CD14-positive monocyte (primary cell): ENCODE results near the gene ETFRF1. TPM values are rescaled to one million over a fixed set of nuclear protein-coding genes. Genes with fewer than 3 reads are reported as not detected.

Experiments used
- DNase-seq, 3 donors: peaks; one replicate each; pipeline ENCODE4 v3.0.0-alpha.2; 2011 to 2022
- H2AFZ ChIP-seq: 2 replicates; pipeline ENCODE4 v1.6.0; 2012; ENCODE audit warnings: mild to moderate bottlenecking, low read depth, low read length, inconsistent platforms; ENCODE audit not compliant: insufficient read depth, poor library complexity, severe bottlenecking
- H3K27ac ChIP-seq, 2 donors: 1 replicate in 1 of 2; 2 replicates in 1 of 2; pipeline ENCODE4 v1.5.1; 2012 to 2013; ENCODE audit warnings: low read length in 2 of 2, control low read depth in 1 of 2, inconsistent platforms in 1 of 2, low read depth in 1 of 2, mild to moderate bottlenecking in 1 of 2
- H3K27me3 ChIP-seq, 2 donors: one replicate each; pipeline versions ENCODE4 v1.6.0 to v1.6.1; 2011 to 2013; ENCODE audit warnings: low read length in 2 of 2; ENCODE audit not compliant: control insufficient read depth in 2 of 2, insufficient read depth in 2 of 2
- H3K36me3 ChIP-seq, 2 donors: replicated peaks in 1 of 2; 1 replicate in 1 of 2; 2 replicates in 1 of 2; pipeline versions ENCODE4 v1.5.1 to v1.6.1; 2012 to 2013; ENCODE audit warnings: low read length in 2 of 2, control low read depth in 1 of 2, inconsistent platforms in 1 of 2, mild to moderate bottlenecking in 1 of 2; ENCODE audit not compliant: insufficient read depth in 2 of 2, control insufficient read depth in 1 of 2
- H3K4me1 ChIP-seq, 2 donors: 1 replicate in 1 of 2; 2 replicates in 1 of 2; pipeline versions ENCODE4 v1.5.1 to v1.6.1; 2012 to 2013; ENCODE audit warnings: low read length in 2 of 2, control low read depth in 1 of 2, inconsistent platforms in 1 of 2, mild to moderate bottlenecking in 1 of 2, moderate library complexity in 1 of 2; ENCODE audit not compliant: insufficient read depth in 2 of 2, control insufficient read depth in 1 of 2
- H3K4me2 ChIP-seq: replicated peaks from 2 replicates; pipeline ENCODE3; 2012; ENCODE audit warnings: low read length, moderate library complexity, mild to moderate bottlenecking; ENCODE audit not compliant: poor library complexity, severe bottlenecking; ENCODE audit errors: extremely low read depth
- H3K4me3 ChIP-seq, 3 experiments: fragments of 200-600 bp in 1 of 3; sonication (generic) in 1 of 3; replicated peaks in 1 of 3; 1 replicate in 2 of 3; 2 replicates in 1 of 3; pipeline ENCODE4 v1.5.1; 2011 to 2013; ENCODE audit warnings: low read length in 3 of 3, mild to moderate bottlenecking in 3 of 3, control low read depth in 2 of 3, low read depth in 2 of 3, inconsistent platforms in 1 of 3, moderate library complexity in 1 of 3
- H3K79me2 ChIP-seq: 2 replicates; pipeline ENCODE4 v1.6.0; 2012; ENCODE audit warnings: mild to moderate bottlenecking, control low read depth, inconsistent platforms, low read length, moderate library complexity; ENCODE audit not compliant: insufficient read depth
- H3K9ac ChIP-seq: 2 replicates; pipeline ENCODE4 v1.6.0; 2017; ENCODE audit warnings: low read length, mild to moderate bottlenecking; ENCODE audit not compliant: insufficient read depth, poor library complexity, severe bottlenecking
- H3K9me3 ChIP-seq, 2 donors: replicated peaks in 1 of 2; 1 replicate in 1 of 2; 2 replicates in 1 of 2; pipeline versions ENCODE4 v1.5.1 to v1.6.1; 2012 to 2013; ENCODE audit warnings: low read length in 2 of 2, control low read depth in 1 of 2; ENCODE audit not compliant: control insufficient read depth in 1 of 2, insufficient read depth in 1 of 2
- H4K20me1 ChIP-seq: 2 replicates; pipeline ENCODE4 v1.6.0; 2012; ENCODE audit warnings: mild to moderate bottlenecking, low read length, control low read depth, moderate library complexity; ENCODE audit not compliant: insufficient read depth
- H3K27ac Mint-ChIP-seq, 7 donors: one replicate each; pipeline ENCODE4 v1.8.0; 2020; ENCODE audit warnings: mild to moderate bottlenecking in 7 of 7, mixed read lengths in 7 of 7, moderate library complexity in 6 of 7, inconsistent platforms in 2 of 7
- H3K27me3 Mint-ChIP-seq, 3 donors: one replicate each; pipeline ENCODE4 v1.8.0; 2021 to 2022; ENCODE audit warnings: low read depth in 3 of 3, mild to moderate bottlenecking in 3 of 3, mixed read lengths in 3 of 3, moderate library complexity in 3 of 3, inconsistent platforms in 1 of 3
- H3K36me3 Mint-ChIP-seq, 2 donors: one replicate each; pipeline ENCODE4 v1.8.0; 2020; ENCODE audit warnings: mixed read lengths in 2 of 2, inconsistent platforms in 1 of 2, mild to moderate bottlenecking in 1 of 2
- H3K4me1 Mint-ChIP-seq: one replicate; pipeline ENCODE4 v1.8.0; 2020; ENCODE audit warnings: mild to moderate bottlenecking, mixed read lengths
- H3K4me3 Mint-ChIP-seq, 2 donors: one replicate each; pipeline ENCODE4 v1.8.0; 2020; ENCODE audit warnings: mild to moderate bottlenecking in 2 of 2, mixed read lengths in 2 of 2, moderate library complexity in 1 of 2
- H3K9me3 Mint-ChIP-seq, 7 donors: one replicate each; pipeline ENCODE4 v1.8.0; 2020 to 2022; ENCODE audit warnings: mixed read lengths in 7 of 7, mild to moderate bottlenecking in 6 of 7, moderate library complexity in 6 of 7, inconsistent platforms in 2 of 7
- CTCF ChIP-seq: fragments of 200-600 bp; IDR thresholded peaks from one replicate; pipeline ENCODE4 v1.8.0; 2022; ENCODE audit warnings: antibody characterized with exemption, mild to moderate bottlenecking
- WGBS: methylation state at CpG from one replicate; pipeline ENCODE4 v1.1.5; 2013; ENCODE audit warnings: missing lambda C conversion rate; ENCODE audit not compliant: insufficient coverage; 5-methylcytosine and 5-hydroxymethylcytosine counted together
- intact Hi-C, 2 donors: fragments of 100-400 bp; cut with micrococcal nuclease; formaldehyde crosslinking; loops; one replicate each; pipeline versions ENCODE4 v1.15.0 to v1.15.1; 2023
- polyA plus RNA-seq, 3 donors: library from polyadenylated mRNA; depleted of rRNA in 1 of 3; unstranded in 2 of 3; stranded (reverse) in 1 of 3; fragments of 300-500 nt in 2 of 3; fragments of >200 nt in 1 of 3; fragmentation: Illumina TruSeq in 2 of 3; gene quantifications; 1 replicate in 2 of 3; 2 replicates in 1 of 3; pipeline ENCODE4 v1.2.3, GENCODE V29; 2012 to 2021

ETFRF1 gene
- polyA plus RNA-seq, 3 donors, result 9.8 to 28.9 (median 16.0) TPM

DNA sequence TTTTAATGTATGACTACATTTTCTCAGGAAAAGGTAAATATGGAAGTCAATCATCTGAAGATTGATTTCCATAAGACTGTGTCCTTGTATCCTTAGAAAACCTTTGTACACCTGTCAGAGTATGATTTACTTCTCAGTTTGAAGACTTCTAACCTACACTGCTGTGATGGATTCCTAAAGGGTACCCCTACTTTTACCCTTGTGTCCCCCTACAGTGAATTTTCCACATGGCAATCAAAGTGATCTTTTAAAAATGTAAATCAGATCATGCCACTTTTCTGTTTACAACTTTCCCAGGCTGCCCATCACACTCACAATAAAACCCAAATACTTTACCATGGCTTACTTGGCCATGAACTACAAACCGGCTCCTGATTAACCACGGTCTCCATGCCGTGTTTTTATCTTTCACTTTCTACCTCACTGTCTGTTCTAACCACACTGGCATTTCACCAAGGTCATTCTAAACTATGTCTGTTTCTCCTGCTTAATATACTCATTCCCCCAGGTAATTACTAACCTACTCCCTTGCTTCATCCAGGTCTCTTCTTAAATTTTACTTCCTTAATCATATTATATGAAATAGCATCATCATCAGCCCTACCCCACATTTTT, 8.1 kb upstream of the ETFRF1 start:
- H2AFZ ChIP-seq, result no peak overlapping the region
- H3K27ac ChIP-seq, result no peak overlapping the region
- H3K4me1 Mint-ChIP-seq, result peaks cover 3% of the 10 kb centered on the region
- TF ChIP-seq CTCF, result no peak
- DNase-seq, result no peak
- no peaks in the 10 kb centered on the region for H4K20me1 ChIP-seq
- intact Hi-C loops, result no loop called here
- no peaks in the 10 kb centered on the region for H3K36me3 Mint-ChIP-seq
- no peak overlapping the region for H3K4me3 Mint-ChIP-seq
- no peak overlapping the region for H3K9ac ChIP-seq
- peaks cover 0 to 3% (median 3%) of the 10 kb centered on the region in 3 donors for H3K27me3 Mint-ChIP-seq
- H3K36me3 ChIP-seq, result no peaks in the 10 kb centered on the region
- H3K27ac Mint-ChIP-seq, result no peak overlapping the region
- H3K4me3 ChIP-seq, result no peak overlapping the region
- WGBS, result 49% methylated on average over 3 of the region's 3 CpGs
- no peaks in the 10 kb centered on the region for H3K9me3 ChIP-seq
- no peak overlapping the region for H3K4me2 ChIP-seq
- no peaks in the 10 kb centered on the region for H3K27me3 ChIP-seq
- no peaks in the 10 kb centered on the region for H3K79me2 ChIP-seq
- H3K4me1 ChIP-seq, result no peaks in the 10 kb centered on the region
- H3K9me3 Mint-ChIP-seq, result no peaks in the 10 kb centered on the region

DNA sequence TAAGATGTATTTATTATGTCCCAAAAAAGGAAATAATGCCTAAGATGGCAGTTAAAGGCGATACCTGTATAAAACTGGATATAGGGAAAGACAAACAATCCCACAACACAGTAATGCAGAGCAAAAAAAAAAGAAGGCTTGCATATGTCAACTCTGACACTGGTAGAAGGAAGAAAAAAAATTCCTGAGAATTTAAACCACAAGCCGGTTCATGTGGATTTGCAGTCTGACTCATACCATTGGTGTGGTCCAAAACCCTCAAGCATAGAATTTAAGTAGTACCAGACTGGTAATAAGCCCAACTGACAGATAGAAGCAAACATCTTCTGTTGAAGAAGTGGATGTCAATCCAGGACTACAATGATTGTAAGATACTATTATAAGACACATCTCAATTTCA, 7.3 kb upstream of the ETFRF1 start:
- intact Hi-C loops, result no loop called here
- no peaks in the 10 kb centered on the region for H3K9me3 Mint-ChIP-seq
- no CpG with 5 or more reads among the region's 2 CpGs for WGBS

More for the DNA sequence above, 7.3 kb upstream of the ETFRF1 start:
- Histone ChIP-seq H2AFZ (no peak overlapping the region), H3K79me2 (no peaks in the 10 kb centered on the region), H3K9ac (no peak overlapping the region), H3K27me3 (no peaks in the 10 kb centered on the region), H3K9me3 (no peaks in the 10 kb centered on the region), H4K20me1 (no peaks in the 10 kb centered on the region), H3K4me2 (no peak overlapping the region), H3K4me3 (no peak overlapping the region), H3K36me3 (no peaks in the 10 kb centered on the region), H3K27ac (no peak overlapping the region), H3K4me1 (no peaks in the 10 kb centered on the region)
- Mint-ChIP-seq H3K4me1 (peaks cover 3% of the 10 kb centered on the region), H3K27me3 (peaks cover 0 to 1% (median 0%) of the 10 kb centered on the region in 3 donors), H3K4me3 (no peak overlapping the region), H3K36me3 (no peaks in the 10 kb centered on the region), H3K27ac (no peak overlapping the region)
- TF ChIP-seq CTCF, result no peak
- DNase-seq, result no peak
